GM13976 (cell line): ENCODE results near the gene PPRC1.

ENCODE experiments used
- DNase-seq: peaks from one replicate; pipeline ENCODE4 v3.0.0; 2012; ENCODE audit warnings: low spot score
- CTCF ChIP-seq: IDR thresholded peaks from 2 replicates; pipeline ENCODE4 v1.5.1; 2012; ENCODE audit warnings: borderline replicate concordance, mild to moderate bottlenecking; ENCODE audit not compliant: insufficient read depth; ENCODE audit errors: extremely low read depth, missing control alignments, control extremely low read depth
- in situ Hi-C: fragments of 300-500 bp; cut with MboI; formaldehyde crosslinking; loops from one replicate; pipeline ENCODE4 v1.12.0; 2022; ENCODE audit warnings: low sequenced_read_pairs, mixed read lengths, inconsistent platforms; ENCODE audit not compliant: unreplicated experiment

PPRC1 gene

GRCh38 chr10:102132563-102133372 lies at the start of gene PPRC1:
PPRC1 (plus strand) TSS chr10:102133040; CDS start chr10:102133069, 29 bp downstream.
- DNase-seq, result peak; percentile 97
- in situ Hi-C loops, result no loop called here
- peak; percentile 68 for TF ChIP-seq CTCF

GRCh38 chr10:102083541-102083940 lies 49.3 kb upstream of the PPRC1 start:
- DNase-seq, result no peak
- TF ChIP-seq CTCF, result no peak

GRCh38 chr10:102085336-102085735 lies 47.5 kb upstream of the PPRC1 start:
- DNase-seq, result no peak
- no peak for TF ChIP-seq CTCF
- in situ Hi-C loops, result no loop called here

More at GRCh38 chr10:102083541-102083940, 49.3 kb upstream of the PPRC1 start:
- in situ Hi-C loops, result no loop called here

GRCh38 chr10:102086196-102086595 lies 46.6 kb upstream of the PPRC1 start:
- TF ChIP-seq CTCF, result no peak
- in situ Hi-C loops, result no loop called here
- no peak for DNase-seq

- no peak for TF ChIP-seq CTCF
- in situ Hi-C loops, result no loop called here
- no peak for DNase-seq
These were observed 42.1 kb upstream of the PPRC1 start for GRCh38 chr10:102090772-102091171.

GRCh38 chr10:102096449-102096848 lies 36.4 kb upstream of the PPRC1 start:
- in situ Hi-C loops, result no loop called here
- no peak for TF ChIP-seq CTCF

More at GRCh38 chr10:102096449-102096848, 36.4 kb upstream of the PPRC1 start:
- no peak for DNase-seq
